Activated CD4-positive, alpha-beta T cell treated with anti-CD3 and anti-CD28 coated beads, Interleukin-2, amount 10 ng/mL, durations not matched to agents 7 days and 5 days (primary cell): ENCODE measurements around the gene NAV2. TPM values are rescaled to one million over a fixed set of nuclear protein-coding genes. Genes with fewer than 3 reads are reported as not detected.

Experiments used
- CTCF ChIA-PET: fragments of 350-600 bp; sonication (Branson Sonifier 250); formaldehyde crosslinking; loops from one replicate; lab custom pipeline; 2021; ENCODE audit warnings: antibody characterized with exemption; lab: Charles Lee
- POLR2A ChIA-PET: fragments of 350-600 bp; sonication (Branson Sonifier 250); formaldehyde crosslinking; loops from one replicate; lab custom pipeline; 2021; ENCODE audit warnings: antibody characterized with exemption; lab: Charles Lee
- DNase-seq: peaks from one replicate; pipeline ENCODE4 v3.0.0-alpha.2; 2020
- H3K27ac Mint-ChIP-seq: one replicate; pipeline ENCODE4 v1.8.0; 2021; ENCODE audit warnings: mild to moderate bottlenecking, moderate library complexity, mixed read lengths
- H3K27me3 Mint-ChIP-seq: one replicate; pipeline ENCODE4 v1.8.0; 2021; ENCODE audit warnings: mixed read lengths
- H3K36me3 Mint-ChIP-seq: one replicate; pipeline ENCODE4 v1.8.0; 2021; ENCODE audit warnings: low read depth, mixed read lengths
- H3K4me1 Mint-ChIP-seq: one replicate; pipeline ENCODE4 v1.8.0; 2021; ENCODE audit warnings: mixed read lengths
- H3K4me3 Mint-ChIP-seq: one replicate; pipeline ENCODE4 v1.8.0; 2021; ENCODE audit warnings: mild to moderate bottlenecking, moderate library complexity, mixed read lengths
- H3K9me3 Mint-ChIP-seq: one replicate; pipeline ENCODE4 v1.8.0; 2021; ENCODE audit warnings: mixed read lengths
- total RNA-seq, 2 experiments: library from RNA; stranded (reverse); gene quantifications; one replicate each; pipeline ENCODE4 v1.2.3, GENCODE V29; 2021

The NAV2 gene
- total RNA-seq, 2 experiments from 2014 or later, result 0.29 to 1.1 TPM

DNA sequence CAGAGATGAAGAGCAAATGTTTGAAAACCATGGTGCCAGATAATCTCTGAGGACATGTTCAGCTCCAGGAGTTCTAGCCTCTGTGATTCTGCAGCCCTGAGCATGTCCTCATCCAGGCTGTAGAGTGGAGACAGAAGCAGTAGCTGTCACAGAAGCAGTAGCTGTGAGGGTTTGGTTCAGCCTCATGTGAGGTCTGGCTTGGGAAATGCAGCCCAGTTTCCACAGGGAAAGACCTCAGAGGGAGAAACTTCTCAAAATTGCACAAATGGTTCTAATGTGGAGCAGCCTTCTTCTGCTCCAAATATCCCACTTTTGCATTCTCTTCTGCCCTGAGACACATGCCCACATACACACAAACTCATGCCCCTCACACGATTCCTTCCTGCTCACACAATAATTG, 399.2 kb downstream of the NAV2 start:
- peaks cover 4% of the 10 kb centered on the region for H3K4me1 Mint-ChIP-seq
- no peak overlapping the region for H3K4me3 Mint-ChIP-seq
- ChIA-PET POLR2A (no interaction called here), CTCF (interaction anchor here (0.5 to 2.7 kb wide), 6 partner anchors 9 to 409 kb away, joined by 3 to 10 read pairs (median 3); no protein-coding TSS in a partner anchor)
- no peaks in the 10 kb centered on the region for H3K36me3 Mint-ChIP-seq
- no peaks in the 10 kb centered on the region for H3K9me3 Mint-ChIP-seq
- no peak overlapping the region for H3K27ac Mint-ChIP-seq
- no peak for DNase-seq
- no peaks in the 10 kb centered on the region for H3K27me3 Mint-ChIP-seq

DNA sequence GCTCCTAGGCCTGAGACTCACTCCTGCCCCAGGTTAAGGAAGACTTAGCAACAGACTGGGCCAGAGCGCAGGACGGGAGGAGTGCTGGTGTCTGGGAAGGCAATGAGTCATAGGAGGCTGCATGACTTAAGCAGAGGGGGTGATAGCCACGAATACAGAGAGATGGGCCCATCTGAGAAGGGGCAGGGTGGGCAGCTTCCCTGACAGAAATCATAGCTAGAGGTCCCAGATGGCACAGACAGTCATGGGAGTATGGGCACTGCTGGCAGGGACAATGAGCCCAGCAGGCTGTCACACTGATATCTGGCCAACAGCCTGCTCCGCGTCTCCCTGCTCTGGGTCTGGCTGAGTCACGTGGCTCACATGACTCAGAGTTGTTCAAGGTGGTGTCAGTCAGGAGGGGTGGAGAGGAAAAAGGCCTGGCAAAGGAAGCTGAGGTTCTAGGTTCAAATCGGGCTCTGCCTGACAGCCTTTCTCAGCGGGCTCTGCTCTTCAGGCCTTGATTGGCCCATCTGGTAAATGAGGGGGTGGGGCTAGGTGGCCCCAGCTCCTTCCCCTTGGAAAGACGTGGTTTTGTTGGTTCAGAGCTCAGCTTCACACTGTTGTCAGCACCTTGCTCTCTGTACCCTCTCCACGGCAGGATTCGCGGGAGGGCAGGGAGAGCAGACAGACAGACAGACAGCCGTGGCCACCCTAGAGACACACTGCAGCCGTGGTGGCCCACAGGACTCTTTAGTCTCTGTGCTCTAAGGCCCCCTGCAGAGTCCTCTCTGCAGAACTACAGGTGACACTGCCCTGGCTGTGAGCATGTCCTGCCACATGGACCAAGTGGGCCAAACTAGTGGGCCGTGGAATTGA, 399.9 kb downstream of the NAV2 start:
- Mint-ChIP-seq H3K27me3 (no peaks in the 10 kb centered on the region), H3K9me3 (no peaks in the 10 kb centered on the region), H3K27ac (no peak overlapping the region), H3K36me3 (no peaks in the 10 kb centered on the region), H3K4me1 (peaks cover 4% of the 10 kb centered on the region), H3K4me3 (no peak overlapping the region)
- POLR2A ChIA-PET, result no interaction called here
- no peak for DNase-seq
- CTCF ChIA-PET, result interaction anchor here (0.6 to 2.7 kb wide), 4 partner anchors 10 to 408 kb away, joined by 3 to 10 read pairs (median 3); no protein-coding TSS in a partner anchor

DNA sequence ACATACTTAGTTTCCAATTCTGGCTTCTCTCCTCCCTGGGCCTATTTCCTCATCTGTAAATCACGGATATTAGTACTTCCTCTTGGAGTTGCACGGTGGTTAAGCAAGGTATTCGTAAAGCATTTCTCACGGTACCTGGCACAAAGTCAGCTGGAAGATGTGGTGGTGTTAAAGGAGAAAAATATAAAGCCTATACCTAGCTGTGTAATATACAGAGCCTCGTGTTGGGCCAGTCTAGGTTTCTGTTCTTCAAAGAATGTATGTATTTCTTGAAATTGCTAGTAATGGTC, 400.5 kb downstream of the NAV2 start:
- no peaks in the 10 kb centered on the region for H3K36me3 Mint-ChIP-seq
- H3K27ac Mint-ChIP-seq, result no peak overlapping the region
- ChIA-PET CTCF (interaction anchor here (2.7 kb wide), 1 partner anchor 15 kb away, joined by 10 read pairs; no protein-coding TSS in a partner anchor), POLR2A (no interaction called here)
- H3K4me1 Mint-ChIP-seq, result peaks cover 4% of the 10 kb centered on the region
- no peak for DNase-seq
- H3K9me3 Mint-ChIP-seq, result no peaks in the 10 kb centered on the region
- H3K27me3 Mint-ChIP-seq, result no peaks in the 10 kb centered on the region
- H3K4me3 Mint-ChIP-seq, result no peak overlapping the region

- Mint-ChIP-seq H3K36me3 (no peaks in the 10 kb centered on the region), H3K27ac (no peak overlapping the region), H3K27me3 (no peaks in the 10 kb centered on the region), H3K4me3 (no peak overlapping the region), H3K4me1 (peaks cover 4% of the 10 kb centered on the region), H3K9me3 (no peaks in the 10 kb centered on the region)
- CTCF ChIA-PET, result interaction anchor here (2.7 kb wide), 1 partner anchor 13 kb away, joined by 10 read pairs; no protein-coding TSS in a partner anchor
- no peak for DNase-seq
- POLR2A ChIA-PET, result no interaction called here
Measured at GRCh38 chr11:20114588-20114987, 402.0 kb downstream of the NAV2 start.

DNA sequence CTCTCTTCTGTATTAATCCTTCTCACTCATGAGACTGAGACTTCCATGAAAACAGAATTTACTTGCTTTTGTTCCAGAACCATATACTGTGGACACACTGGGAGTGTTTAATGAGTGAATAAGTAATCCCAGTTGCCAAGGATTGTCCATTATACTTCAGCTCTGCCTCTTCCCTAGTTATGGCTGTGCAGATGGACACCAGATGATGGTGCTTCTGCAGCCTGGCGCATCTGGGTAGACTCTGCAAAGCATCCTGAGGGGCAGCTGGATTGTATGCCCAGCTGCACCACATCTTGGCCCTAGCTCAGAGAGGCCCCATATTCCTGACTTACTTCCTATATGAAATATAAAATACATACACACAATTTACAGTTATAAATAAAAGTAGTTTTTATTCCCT, 404.2 kb downstream of the NAV2 start:
- H3K9me3 Mint-ChIP-seq, result no peaks in the 10 kb centered on the region
- no peak for DNase-seq
- peaks cover 6% of the 10 kb centered on the region for H3K27me3 Mint-ChIP-seq
- peaks cover 4% of the 10 kb centered on the region for H3K4me1 Mint-ChIP-seq
- CTCF ChIA-PET, result interaction anchor here (2.1 to 2.3 kb wide), 2 partner anchors 11 to 16 kb away, joined by 7 to 12 read pairs; no protein-coding TSS in a partner anchor
- no peaks in the 10 kb centered on the region for H3K36me3 Mint-ChIP-seq
- H3K4me3 Mint-ChIP-seq, result no peak overlapping the region
- POLR2A ChIA-PET, result no interaction called here
- H3K27ac Mint-ChIP-seq, result no peak overlapping the region

DNA sequence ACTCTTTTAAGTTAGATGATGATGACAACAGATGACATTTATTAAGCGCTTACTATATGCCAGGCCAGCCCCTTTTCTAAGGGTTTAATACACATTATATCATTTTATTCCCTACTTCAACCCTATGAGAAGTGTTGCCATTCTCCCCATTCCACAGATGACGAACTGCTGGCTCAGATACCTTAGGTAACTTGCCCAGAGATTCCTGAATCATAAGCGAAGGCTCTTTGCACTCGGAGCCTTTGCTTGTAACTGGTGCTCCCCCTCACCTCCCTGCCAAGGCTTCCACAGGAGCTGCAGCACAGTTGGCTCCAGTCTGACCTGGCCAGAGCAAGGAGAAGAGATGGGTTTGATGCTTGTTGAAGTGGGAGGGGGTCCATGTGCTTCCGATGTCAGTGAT, 404.7 kb downstream of the NAV2 start:
- no peaks in the 10 kb centered on the region for H3K36me3 Mint-ChIP-seq
- peaks cover 2% of the 10 kb centered on the region for H3K4me1 Mint-ChIP-seq
- DNase-seq, result no peak
- no peak overlapping the region for H3K27ac Mint-ChIP-seq
- H3K4me3 Mint-ChIP-seq, result no peak overlapping the region
- POLR2A ChIA-PET, result no interaction called here
- no peaks in the 10 kb centered on the region for H3K9me3 Mint-ChIP-seq
- H3K27me3 Mint-ChIP-seq, result peaks cover 6% of the 10 kb centered on the region
- CTCF ChIA-PET, result interaction anchor here (2.1 to 2.3 kb wide), 2 partner anchors 11 to 15 kb away, joined by 7 to 12 read pairs; no protein-coding TSS in a partner anchor

DNA sequence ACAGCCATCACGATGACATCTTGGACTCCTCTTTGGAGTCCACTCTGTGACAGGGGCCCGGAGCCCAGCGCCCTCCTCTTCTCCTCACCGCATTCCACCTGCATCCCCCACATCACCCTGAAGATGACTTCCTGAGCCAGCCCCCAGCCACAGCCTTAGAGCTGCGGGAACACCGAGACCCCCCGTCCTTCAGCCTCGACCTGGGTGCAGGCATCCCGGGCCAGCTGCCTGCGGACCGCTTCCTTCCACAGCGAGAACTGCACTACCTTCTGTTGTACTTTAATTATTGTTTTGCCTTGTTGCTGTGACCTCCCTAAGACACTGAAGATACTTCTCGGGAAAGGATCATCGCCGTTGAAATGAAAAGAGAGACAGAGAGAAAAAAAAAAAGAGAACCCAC, 405.6 kb downstream of the NAV2 start:
- no peak overlapping the region for H3K27ac Mint-ChIP-seq
- no peaks in the 10 kb centered on the region for H3K4me1 Mint-ChIP-seq
- ChIA-PET POLR2A (no interaction called here), CTCF (interaction anchor here (0.6 to 2.3 kb wide), 3 partner anchors 10 to 250 kb away, joined by 4 to 12 read pairs (median 7); no protein-coding TSS in a partner anchor)
- H3K4me3 Mint-ChIP-seq, result no peak overlapping the region
- no peaks in the 10 kb centered on the region for H3K36me3 Mint-ChIP-seq
- DNase-seq, result no peak
- no peaks in the 10 kb centered on the region for H3K9me3 Mint-ChIP-seq
- peaks cover 6% of the 10 kb centered on the region for H3K27me3 Mint-ChIP-seq

- no peak for DNase-seq
- H3K27me3 Mint-ChIP-seq, result peaks cover 6% of the 10 kb centered on the region
- CTCF ChIA-PET, result no interaction called here
- POLR2A ChIA-PET, result no interaction called here
- H3K27ac Mint-ChIP-seq, result no peak overlapping the region
- no peak overlapping the region for H3K4me3 Mint-ChIP-seq
- H3K36me3 Mint-ChIP-seq, result no peaks in the 10 kb centered on the region
- no peaks in the 10 kb centered on the region for H3K9me3 Mint-ChIP-seq
- H3K4me1 Mint-ChIP-seq, result no peaks in the 10 kb centered on the region
Measured at GRCh38 chr11:20119315-20119714, 406.7 kb downstream of the NAV2 start.

- Mint-ChIP-seq H3K36me3 (no peaks in the 10 kb centered on the region), H3K4me3 (no peak overlapping the region), H3K27me3 (peaks cover 6% of the 10 kb centered on the region), H3K9me3 (no peaks in the 10 kb centered on the region), H3K27ac (no peak overlapping the region), H3K4me1 (no peaks in the 10 kb centered on the region)
- ChIA-PET CTCF (no interaction called here), POLR2A (no interaction called here)
- no peak for DNase-seq
Measured at GRCh38 chr11:20120134-20120925, 407.7 kb downstream of the NAV2 start.

GRCh38 chr11:20122131-20122530, 409.5 kb downstream of the NAV2 start:
- H3K4me3 Mint-ChIP-seq, result no peak overlapping the region
- peaks cover 6% of the 10 kb centered on the region for H3K27me3 Mint-ChIP-seq
- H3K27ac Mint-ChIP-seq, result no peak overlapping the region
- POLR2A ChIA-PET, result no interaction called here
- no peaks in the 10 kb centered on the region for H3K36me3 Mint-ChIP-seq
- CTCF ChIA-PET, result no interaction called here
- no peak for DNase-seq
- H3K4me1 Mint-ChIP-seq, result no peaks in the 10 kb centered on the region
- no peaks in the 10 kb centered on the region for H3K9me3 Mint-ChIP-seq

DNA sequence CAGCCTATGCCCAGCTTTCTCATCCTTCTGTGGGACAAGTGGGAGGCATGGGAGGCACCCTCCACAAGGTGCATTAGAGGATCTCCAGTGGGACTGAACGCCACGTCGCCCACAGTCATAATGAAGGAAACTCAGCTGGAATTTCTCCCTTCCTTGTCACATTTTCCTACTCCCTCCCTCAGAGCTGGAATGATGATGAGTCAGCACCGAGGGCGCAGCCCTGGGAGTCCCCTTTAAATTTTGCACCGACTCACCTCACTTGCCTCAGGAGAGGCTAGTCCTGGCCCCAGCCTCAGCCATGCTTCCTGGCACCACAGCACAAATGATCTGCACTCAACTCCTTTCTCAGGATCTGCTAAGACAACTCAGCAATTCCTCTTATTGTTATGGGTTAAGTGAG, 413.3 kb downstream of the NAV2 start:
- Mint-ChIP-seq H3K27ac (no peak overlapping the region), H3K4me1 (no peaks in the 10 kb centered on the region), H3K4me3 (no peak overlapping the region), H3K36me3 (no peaks in the 10 kb centered on the region), H3K27me3 (peaks cover 8% of the 10 kb centered on the region), H3K9me3 (no peaks in the 10 kb centered on the region)
- DNase-seq, result no peak
- POLR2A ChIA-PET, result no interaction called here
- CTCF ChIA-PET, result no interaction called here

DNA sequence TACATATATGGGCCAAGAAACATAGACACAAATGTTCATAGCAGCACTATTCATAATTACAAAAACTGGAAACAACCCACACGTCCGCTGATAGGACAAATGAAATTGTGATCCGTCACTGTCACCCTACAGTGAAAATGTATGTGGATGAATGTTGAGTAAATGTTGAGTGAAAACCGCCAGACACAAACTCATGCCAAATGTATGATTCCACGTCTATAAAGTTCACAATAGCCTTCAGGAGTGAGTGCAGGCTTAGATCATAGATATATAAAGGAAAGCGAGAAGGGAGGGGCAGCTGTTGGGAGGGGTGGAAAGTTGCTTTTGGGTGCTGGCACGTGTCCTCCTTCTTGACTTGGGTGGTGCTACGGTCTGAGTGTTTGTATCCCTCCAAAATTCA, 414.1 kb downstream of the NAV2 start:
- Mint-ChIP-seq H3K9me3 (no peaks in the 10 kb centered on the region), H3K27ac (no peak overlapping the region), H3K4me1 (peaks cover 3% of the 10 kb centered on the region), H3K36me3 (no peaks in the 10 kb centered on the region), H3K27me3 (peaks cover 11% of the 10 kb centered on the region), H3K4me3 (no peak overlapping the region)
- POLR2A ChIA-PET, result no interaction called here
- DNase-seq, result no peak
- CTCF ChIA-PET, result interaction anchor here (1.9 to 2.9 kb wide), 2 partner anchors 9 to 13 kb away, joined by 10 to 12 read pairs; no protein-coding TSS in a partner anchor
